ENCODE data around the gene DLGAP1. TPM values are rescaled to one million over a fixed set of nuclear protein-coding genes. Genes with fewer than 3 reads are reported as not detected.

DLGAP1 gene
- total and polyA plus RNA-seq, 3 donors from 2014 or later: 18.6 to 93.8 (median 69.1) TPM

- H3K27ac ChIP-seq: no peak overlapping the region
- TF ChIP-seq CTCF (IDR thresholded peaks at IDR 0.05) (no peak), POLR2A (IDR thresholded peaks at IDR 0.05) (no peak)
- no peaks in the 10 kb centered on the region for H3K36me3 ChIP-seq (ENCODE audit: low read depth, missing control alignments)
- H3K4me3 ChIP-seq: no peak overlapping the region
- no peaks in the 10 kb centered on the region for H3K4me1 ChIP-seq
- H3K9me3 ChIP-seq: no peaks in the 10 kb centered on the region
- 86 to 88% methylated on average over 15 of the region's 15 CpGs for WGBS, 2 donors
- intact Hi-C loops (cut with DNase I; ENCODE audit: low total_unique reads): no loop called here
- no peaks in the 10 kb centered on the region for H3K27me3 ChIP-seq
- DNase-seq: no peak
These were observed 940.5 kb downstream of the DLGAP1 start for GRCh38 chr18:3514312-3515216.

- intact Hi-C loops (cut with DNase I; ENCODE audit: low total_unique reads): no loop called here
- H3K27ac ChIP-seq: no peak overlapping the region
- H3K36me3 ChIP-seq (ENCODE audit: low read depth, missing control alignments): no peaks in the 10 kb centered on the region
- no peak for TF ChIP-seq POLR2A (IDR thresholded peaks at IDR 0.05)
- TF ChIP-seq CTCF (IDR thresholded peaks at IDR 0.05): no peak
- no peaks in the 10 kb centered on the region for H3K9me3 ChIP-seq
- no peaks in the 10 kb centered on the region for H3K27me3 ChIP-seq
- H3K4me1 ChIP-seq: no peaks in the 10 kb centered on the region
- no peak for DNase-seq
- 79 to 92% methylated on average over 1 of the region's 1 CpG for WGBS, 2 donors
- H3K4me3 ChIP-seq: no peak overlapping the region
These were observed 941.6 kb downstream of the DLGAP1 start for GRCh38 chr18:3513481-3513880.

- H3K27ac ChIP-seq: no peak overlapping the region
- 66 to 75% methylated on average over 2 of the region's 2 CpGs for WGBS, 2 donors
- H3K4me1 ChIP-seq: no peaks in the 10 kb centered on the region
- H3K27me3 ChIP-seq: no peaks in the 10 kb centered on the region
- no peak for DNase-seq
- TF ChIP-seq CTCF (IDR thresholded peaks at IDR 0.05): no peak
- TF ChIP-seq POLR2A (IDR thresholded peaks at IDR 0.05): no peak
- no peaks in the 10 kb centered on the region for H3K36me3 ChIP-seq (ENCODE audit: low read depth, missing control alignments)
- no peaks in the 10 kb centered on the region for H3K9me3 ChIP-seq
- intact Hi-C loops (cut with DNase I; ENCODE audit: low total_unique reads): no loop called here
- H3K4me3 ChIP-seq: no peak overlapping the region
These were observed 943.1 kb downstream of the DLGAP1 start for GRCh38 chr18:3511980-3512379.

GRCh38 chr18:3510896-3511295 lies 944.2 kb downstream of the DLGAP1 start:
- DNase-seq: no peak
- H3K9me3 ChIP-seq: no peaks in the 10 kb centered on the region
- WGBS, 2 donors: 93 to 98% methylated on average over 4 of the region's 4 CpGs
- no peak overlapping the region for H3K4me3 ChIP-seq
- TF ChIP-seq CTCF (IDR thresholded peaks at IDR 0.05): no peak
- no peak for TF ChIP-seq POLR2A (IDR thresholded peaks at IDR 0.05)
- no peak overlapping the region for H3K27ac ChIP-seq
- intact Hi-C loops (cut with DNase I; ENCODE audit: low total_unique reads): no loop called here
- H3K4me1 ChIP-seq: no peaks in the 10 kb centered on the region
- no peaks in the 10 kb centered on the region for H3K27me3 ChIP-seq
- no peaks in the 10 kb centered on the region for H3K36me3 ChIP-seq (ENCODE audit: low read depth, missing control alignments)

- no peaks in the 10 kb centered on the region for H3K27me3 ChIP-seq
- H3K4me3 ChIP-seq: no peak overlapping the region
- no peaks in the 10 kb centered on the region for H3K9me3 ChIP-seq
- no peak for DNase-seq
- no peak overlapping the region for H3K27ac ChIP-seq
- intact Hi-C loops (cut with DNase I; ENCODE audit: low total_unique reads): no loop called here
- WGBS, 2 donors: 50 to 89% methylated on average over 2 of the region's 2 CpGs
- no peaks in the 10 kb centered on the region for H3K36me3 ChIP-seq (ENCODE audit: low read depth, missing control alignments)
- H3K4me1 ChIP-seq: no peaks in the 10 kb centered on the region
- TF ChIP-seq POLR2A (IDR thresholded peaks at IDR 0.05): no peak
- no peak for TF ChIP-seq CTCF (IDR thresholded peaks at IDR 0.05)
These were observed 945.1 kb downstream of the DLGAP1 start for GRCh38 chr18:3510024-3510423.

All from testis (tissue), 3 donors.